ENCODE measurements around the gene JMJD1C. TPM values are rescaled to one million over a fixed set of nuclear protein-coding genes. Genes with fewer than 3 reads are reported as not detected.

JMJD1C gene
- total RNA-seq, 1 donor from 2014 or later, result 72.9 TPM

- H3K4me1 Mint-ChIP-seq (ENCODE audit: low read depth), result peaks cover 14% of the 10 kb centered on the region
- H3K9me3 Mint-ChIP-seq (ENCODE audit: low read depth), result no peaks in the 10 kb centered on the region
- TF ChIP-seq CTCF (IDR thresholded peaks at IDR 0.05), result no peak
- no peak overlapping the region for H3K4me3 Mint-ChIP-seq (ENCODE audit: unreplicated experiment)
- no peak overlapping the region for H3K27ac Mint-ChIP-seq (ENCODE audit: unreplicated experiment)
- H3K36me3 Mint-ChIP-seq (ENCODE audit: low read depth), result peaks cover 2% of the 10 kb centered on the region
- no peaks in the 10 kb centered on the region for H3K27me3 Mint-ChIP-seq (ENCODE audit: low read depth)
- DNase-seq (ENCODE audit: low spot score), result no peak
Measured at GRCh38 chr10:63319231-63319630, 146.5 kb downstream of the JMJD1C start.

DNA sequence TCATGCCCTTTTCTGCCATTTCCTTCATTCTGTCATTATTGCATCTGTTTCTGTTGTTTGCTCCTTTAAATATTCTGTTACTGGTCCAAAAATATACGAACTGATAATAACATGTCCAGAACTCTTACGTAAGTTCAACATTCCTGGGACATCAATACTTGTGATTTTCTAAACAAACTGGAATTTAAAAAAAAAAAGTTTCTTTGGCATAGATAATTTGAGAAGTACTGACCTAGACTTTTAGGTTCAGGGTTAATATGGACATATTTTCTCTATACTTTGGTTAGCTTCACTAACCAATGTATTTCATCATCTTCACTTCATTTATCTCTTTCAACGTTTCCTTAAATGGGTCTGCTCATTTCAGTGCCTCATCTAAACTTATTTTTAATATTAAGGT, 147.3 kb downstream of the JMJD1C start:
- Mint-ChIP-seq H3K27me3 (ENCODE audit: low read depth) (no peaks in the 10 kb centered on the region), H3K4me1 (ENCODE audit: low read depth) (peaks cover 19% of the 10 kb centered on the region), H3K36me3 (ENCODE audit: low read depth) (peaks cover 4% of the 10 kb centered on the region), H3K9me3 (ENCODE audit: low read depth) (peaks cover under 1% of the 10 kb centered on the region), H3K4me3 (ENCODE audit: unreplicated experiment) (no peak overlapping the region), H3K27ac (ENCODE audit: unreplicated experiment) (no peak overlapping the region)
- TF ChIP-seq CTCF (IDR thresholded peaks at IDR 0.05), result no peak
- no peak for DNase-seq (ENCODE audit: low spot score)

DNA sequence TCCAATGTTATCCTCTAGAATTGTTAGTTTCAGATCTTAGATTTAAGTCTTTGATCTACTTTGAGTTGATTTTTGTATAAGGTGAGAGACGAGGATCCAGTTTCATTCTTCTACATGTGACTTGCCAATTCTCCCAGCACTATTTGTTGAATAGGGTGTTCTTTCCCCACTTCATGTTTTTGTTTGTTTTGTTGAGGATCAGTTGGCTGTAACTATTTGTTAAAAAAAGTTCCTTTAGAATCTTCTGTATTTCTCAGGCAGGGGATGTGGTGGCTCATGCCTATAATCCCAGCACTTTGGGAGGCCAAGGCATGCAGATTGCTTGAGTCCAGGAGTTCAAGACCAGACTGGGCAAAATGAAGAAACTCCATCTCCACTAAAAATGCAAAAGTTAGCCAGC, 151.8 kb downstream of the JMJD1C start:
- no peak overlapping the region for H3K27ac Mint-ChIP-seq (ENCODE audit: unreplicated experiment)
- H3K4me3 Mint-ChIP-seq (ENCODE audit: unreplicated experiment), result no peak overlapping the region

DNA sequence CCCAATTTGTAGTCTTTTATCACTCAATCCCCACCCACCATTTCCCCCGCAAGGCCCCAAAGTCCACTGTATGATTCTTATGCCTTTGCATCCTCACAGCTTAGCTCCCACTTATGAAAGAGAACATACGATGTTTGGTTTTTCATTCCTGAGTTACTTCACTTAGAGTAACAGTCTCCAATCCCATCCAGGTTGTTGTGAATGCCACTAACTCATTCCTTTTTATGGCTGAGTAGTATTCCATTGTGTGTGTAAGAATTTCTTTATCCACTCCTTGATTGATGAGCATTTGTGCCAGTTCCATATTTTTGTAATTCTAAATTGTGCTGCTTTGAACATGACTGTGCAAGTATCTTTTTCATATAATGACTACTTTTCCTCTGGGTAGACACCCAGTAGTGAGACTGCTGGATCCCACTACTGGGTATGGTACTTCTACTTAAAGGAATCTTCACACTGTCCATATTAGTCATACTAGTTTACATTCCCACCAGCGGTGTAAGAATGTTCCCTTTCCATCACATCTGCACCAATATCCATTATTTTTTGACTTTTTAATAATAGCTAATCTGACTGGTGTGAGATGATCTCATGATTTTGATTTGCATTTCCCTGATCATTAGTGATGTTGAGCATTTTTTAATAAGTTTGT, 152.6 kb downstream of the JMJD1C start:
- Mint-ChIP-seq H3K27ac (ENCODE audit: unreplicated experiment) (no peak overlapping the region), H3K27me3 (ENCODE audit: low read depth) (no peaks in the 10 kb centered on the region), H3K36me3 (ENCODE audit: low read depth) (peaks cover 2% of the 10 kb centered on the region), H3K9me3 (ENCODE audit: low read depth) (peaks cover 6% of the 10 kb centered on the region), H3K4me1 (ENCODE audit: low read depth) (peaks cover 22% of the 10 kb centered on the region), H3K4me3 (ENCODE audit: unreplicated experiment) (no peak overlapping the region)
- DNase-seq (ENCODE audit: low spot score), result no peak
- TF ChIP-seq CTCF (IDR thresholded peaks at IDR 0.05), result no peak

More for the DNA sequence above, 151.8 kb downstream of the JMJD1C start:
- Mint-ChIP-seq H3K36me3 (ENCODE audit: low read depth) (peaks cover 2% of the 10 kb centered on the region), H3K27me3 (ENCODE audit: low read depth) (no peaks in the 10 kb centered on the region), H3K9me3 (ENCODE audit: low read depth) (peaks cover 6% of the 10 kb centered on the region), H3K4me1 (ENCODE audit: low read depth) (peaks cover 17% of the 10 kb centered on the region)
- no peak for TF ChIP-seq CTCF (IDR thresholded peaks at IDR 0.05)
- DNase-seq (ENCODE audit: low spot score), result no peak

DNA sequence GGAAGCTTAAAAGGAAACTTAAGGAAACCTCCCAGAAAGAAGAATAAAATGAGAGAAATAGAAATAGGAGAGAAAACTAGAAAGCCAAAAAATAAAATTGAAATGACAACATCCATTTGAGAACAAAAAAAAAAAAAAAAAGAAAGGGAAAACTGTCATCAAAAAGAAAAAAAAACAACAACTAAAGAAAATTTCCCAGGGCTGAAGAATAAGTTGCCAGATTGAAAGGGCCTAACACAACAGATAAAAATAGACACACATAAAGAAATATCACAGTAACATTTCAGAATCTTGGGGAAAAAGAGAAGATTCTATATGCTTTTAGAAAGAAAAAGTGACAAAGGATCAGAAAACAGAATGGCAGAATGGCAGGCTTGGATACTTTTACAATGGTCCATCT, 157.1 kb downstream of the JMJD1C start:
- peaks cover 6% of the 10 kb centered on the region for H3K9me3 Mint-ChIP-seq (ENCODE audit: low read depth)
- no peak for DNase-seq (ENCODE audit: low spot score)
- peak overlapping the region; percentile 86 for H3K27ac Mint-ChIP-seq (ENCODE audit: unreplicated experiment)
- no peak for TF ChIP-seq CTCF (IDR thresholded peaks at IDR 0.05)
- no peaks in the 10 kb centered on the region for H3K36me3 Mint-ChIP-seq (ENCODE audit: low read depth)
- H3K4me3 Mint-ChIP-seq (ENCODE audit: unreplicated experiment), result peak overlapping the region; percentile 20
- peaks cover 31% of the 10 kb centered on the region for H3K4me1 Mint-ChIP-seq (ENCODE audit: low read depth)
- no peaks in the 10 kb centered on the region for H3K27me3 Mint-ChIP-seq (ENCODE audit: low read depth)

Data from chondrocyte (in vitro differentiated cells).